GM19324 (cell line): ENCODE measurements around the gene CRADD.

Experiments
- ATAC-seq: cut with Tn5 transposase; IDR thresholded peaks from one replicate; pipeline ENCODE4 v1.9.1; 2021; ENCODE audit warnings: mild to moderate bottlenecking, moderate library complexity; ENCODE audit not compliant: unreplicated experiment, low FRiP score

CRADD gene

DNA sequence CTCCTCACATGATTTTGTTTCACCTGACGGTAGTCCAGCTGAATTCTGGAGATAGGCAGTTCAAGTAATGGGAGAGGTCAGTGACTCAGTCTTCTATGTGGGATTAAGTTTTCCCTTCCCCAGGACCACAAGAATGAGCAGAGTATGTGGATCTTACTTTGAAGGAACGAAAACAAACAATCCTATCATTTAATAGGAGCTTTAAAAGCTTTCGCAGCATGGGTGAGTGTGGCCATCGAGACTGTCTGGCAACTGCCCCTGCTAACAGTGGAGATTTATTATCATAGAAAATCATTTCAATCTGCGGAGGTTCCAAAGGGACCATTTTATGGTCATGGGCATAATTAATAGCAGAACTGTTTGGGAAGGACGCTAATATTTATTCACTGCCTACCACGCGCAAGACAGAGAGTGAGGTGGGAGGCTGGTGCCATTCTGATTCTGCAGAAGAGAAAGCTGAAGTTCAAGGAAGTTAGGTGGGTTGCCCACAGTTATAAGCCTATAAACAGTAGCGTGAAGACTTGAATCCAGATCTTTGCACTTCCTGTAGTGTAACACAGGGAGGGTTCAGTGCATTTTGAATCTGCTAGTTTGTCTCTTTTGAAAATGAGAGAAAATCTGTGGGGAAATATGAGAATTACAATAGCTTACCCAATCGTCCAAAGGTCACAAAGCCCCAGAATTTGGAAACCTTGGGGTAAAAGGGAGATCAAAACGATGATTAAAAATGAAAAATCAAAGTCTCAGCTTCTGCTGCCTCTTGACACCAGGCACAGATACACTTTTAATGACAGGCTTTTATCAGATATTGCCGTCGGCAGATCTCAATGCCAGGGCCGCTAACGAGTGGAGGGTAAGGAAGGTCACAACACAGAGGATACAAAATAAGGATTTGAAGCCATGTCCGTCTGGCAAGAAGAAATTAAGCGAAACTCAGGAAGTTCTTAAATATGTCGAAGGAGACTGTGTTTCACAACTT is 209.6 kb downstream of the CRADD start:
- no peak for ATAC-seq

DNA sequence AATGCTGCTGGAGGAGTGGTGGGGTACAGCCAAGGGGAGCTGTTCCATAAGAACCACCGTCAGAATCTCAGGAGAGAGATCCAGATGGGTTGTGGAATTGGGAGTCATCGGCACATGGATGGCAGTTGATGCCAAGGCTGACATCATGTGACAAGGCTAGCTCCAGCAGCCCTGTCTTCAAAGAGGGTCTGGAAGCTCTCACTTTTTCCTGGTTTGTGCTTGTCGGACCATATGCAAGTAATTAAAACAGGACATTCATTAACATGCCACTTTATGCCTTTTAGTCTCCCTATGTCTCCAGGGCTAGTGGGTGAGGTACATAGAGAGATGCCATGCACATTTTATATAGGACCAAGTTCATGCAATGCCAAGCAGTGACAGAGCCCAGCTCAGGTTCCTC is 211.8 kb downstream of the CRADD start:
- ATAC-seq: no peak

DNA sequence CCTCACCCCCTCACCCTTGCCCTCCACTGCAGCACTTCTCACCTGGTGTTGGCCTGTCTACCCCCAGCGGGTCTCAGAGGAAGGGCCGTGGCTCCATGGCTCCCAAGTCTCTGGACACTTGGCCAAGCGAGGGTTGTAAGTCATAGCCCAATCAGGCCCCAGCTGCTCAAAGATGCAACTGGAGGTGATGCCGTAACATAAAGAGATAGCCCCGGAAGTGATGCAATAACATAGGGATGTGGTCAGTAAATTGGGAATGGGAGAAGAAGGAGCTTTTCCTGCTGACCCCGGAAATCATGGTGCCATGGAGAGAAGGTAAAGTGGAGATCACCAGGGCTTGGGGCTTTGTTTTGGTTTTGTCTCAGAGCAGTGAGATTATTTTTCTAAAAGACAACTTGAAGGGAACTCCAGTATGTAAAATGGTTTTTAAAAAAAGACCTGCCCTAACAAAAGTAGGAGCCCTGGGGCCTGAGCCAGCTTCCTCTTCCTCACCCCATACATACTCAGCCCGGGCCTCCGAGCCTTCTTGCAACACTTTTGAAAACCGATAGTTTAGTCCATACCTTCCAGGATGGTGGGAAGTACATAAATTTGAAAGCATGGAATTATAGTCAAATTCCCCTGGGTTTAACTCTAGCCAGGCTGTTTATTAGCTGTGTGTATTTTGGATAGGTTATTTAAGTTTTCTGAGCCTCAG is 212.5 kb downstream of the CRADD start:
- no peak for ATAC-seq

DNA sequence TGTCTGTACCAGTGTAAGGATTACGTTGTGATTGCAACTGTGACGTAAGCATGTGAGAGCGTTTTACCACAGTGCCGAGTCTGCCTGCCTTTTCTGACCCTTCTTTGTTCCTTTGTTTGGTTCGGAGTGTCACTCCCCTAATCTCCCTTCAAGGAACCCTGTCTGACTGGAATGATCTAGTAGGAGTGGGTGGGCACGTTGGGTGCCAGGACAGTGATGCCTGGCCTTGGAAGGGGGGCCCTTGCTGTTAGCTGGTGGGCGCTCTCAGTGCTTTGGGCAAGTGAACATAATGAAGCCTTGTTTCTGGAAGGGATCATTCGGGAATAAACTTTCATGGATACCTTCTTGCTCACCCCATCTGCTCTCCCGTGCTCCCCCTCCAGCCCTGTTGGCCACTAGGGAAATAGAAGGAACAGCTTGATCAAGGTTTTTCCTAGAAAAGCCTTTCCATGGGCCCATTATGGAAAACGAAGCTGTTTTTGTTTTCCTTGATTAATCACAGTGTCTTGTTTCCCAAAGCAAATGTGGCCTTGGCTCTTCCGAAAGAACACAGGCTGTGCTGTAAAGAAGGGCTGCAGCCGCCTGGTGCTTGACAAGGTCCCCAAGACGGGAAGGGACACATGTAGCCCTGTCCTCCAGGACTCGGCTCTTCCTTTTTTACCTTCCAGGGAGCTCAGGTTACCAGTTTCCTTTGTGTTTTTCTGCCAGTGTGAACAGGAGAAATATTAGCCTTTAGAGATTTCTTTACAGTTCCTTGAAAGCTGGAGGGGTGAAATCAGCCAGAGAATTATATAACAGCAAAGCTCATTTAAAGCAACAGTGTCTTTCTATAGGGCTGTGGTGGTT is 215.5 kb downstream of the CRADD start:
- ATAC-seq: no peak

DNA sequence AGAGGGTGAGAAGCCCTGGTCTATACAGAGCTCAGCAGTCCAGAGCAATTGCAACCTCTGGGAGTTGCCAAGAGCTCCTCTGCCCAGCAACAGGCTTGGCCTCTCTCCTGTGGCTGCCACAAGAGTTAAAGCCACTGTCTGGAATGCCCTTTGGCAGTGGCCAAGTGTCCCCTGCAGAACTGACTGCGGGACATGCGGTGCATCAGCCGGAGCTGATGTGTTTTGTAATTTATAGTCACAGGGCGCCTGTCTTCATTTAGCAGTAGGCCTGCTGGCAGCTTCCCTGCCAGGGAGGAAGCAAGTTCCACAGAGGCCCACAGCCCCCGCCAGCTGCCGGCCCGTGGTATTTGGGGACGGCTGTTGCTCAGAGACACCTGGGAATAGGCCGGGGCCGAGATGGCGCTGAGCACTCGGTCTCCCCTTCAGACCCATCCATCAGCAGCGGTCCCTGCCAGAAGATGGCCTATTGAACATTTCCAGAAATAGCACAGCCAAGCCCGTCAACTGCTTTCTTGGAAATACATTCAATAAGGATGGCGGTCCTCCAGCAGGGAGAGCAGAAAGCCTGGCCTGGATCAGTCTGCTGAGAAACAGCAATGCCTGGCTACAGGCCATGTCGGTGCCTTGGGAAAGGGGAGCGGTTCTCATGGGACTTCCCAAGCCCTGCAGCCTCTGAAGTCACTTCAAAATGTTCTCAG is 217.4 kb downstream of the CRADD start:
- no peak for ATAC-seq

DNA sequence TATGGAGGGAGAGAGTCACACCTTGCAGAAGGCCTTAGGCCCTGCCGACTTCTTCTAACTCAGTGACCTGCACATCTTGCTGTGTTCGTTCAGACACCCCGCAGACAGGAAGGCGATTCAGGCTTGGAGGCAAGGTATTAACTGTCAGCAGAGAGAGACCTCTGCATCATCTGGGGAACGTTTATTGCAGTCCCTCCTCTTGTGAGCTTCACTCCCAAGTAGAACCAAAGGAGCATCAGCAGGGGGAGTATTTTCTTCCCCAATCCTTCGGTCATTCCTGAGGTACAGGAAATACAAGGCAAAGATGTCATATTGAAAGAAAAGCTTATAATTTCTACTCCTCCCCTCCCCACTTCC is 217.9 kb downstream of the CRADD start:
- no peak for ATAC-seq

DNA sequence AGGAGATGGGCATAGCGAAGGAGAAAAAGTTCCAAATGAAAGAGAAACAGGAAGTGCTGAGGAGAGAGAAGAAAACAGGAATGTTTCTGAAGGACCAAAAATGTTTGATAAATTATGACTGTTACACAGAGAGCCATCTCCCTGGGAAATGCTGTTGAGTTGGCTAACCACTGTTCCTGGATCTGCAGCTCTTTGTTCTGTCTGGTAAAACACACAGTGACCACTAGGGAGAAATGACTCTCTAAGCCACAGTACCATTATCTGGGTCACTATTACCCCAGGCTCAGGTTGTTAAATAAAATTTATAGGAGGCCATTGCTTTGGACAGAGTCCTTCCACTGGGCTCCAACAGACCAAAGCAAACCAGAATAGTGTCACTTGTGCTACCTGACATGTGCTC is 219.3 kb downstream of the CRADD start:
- ATAC-seq: no peak

DNA sequence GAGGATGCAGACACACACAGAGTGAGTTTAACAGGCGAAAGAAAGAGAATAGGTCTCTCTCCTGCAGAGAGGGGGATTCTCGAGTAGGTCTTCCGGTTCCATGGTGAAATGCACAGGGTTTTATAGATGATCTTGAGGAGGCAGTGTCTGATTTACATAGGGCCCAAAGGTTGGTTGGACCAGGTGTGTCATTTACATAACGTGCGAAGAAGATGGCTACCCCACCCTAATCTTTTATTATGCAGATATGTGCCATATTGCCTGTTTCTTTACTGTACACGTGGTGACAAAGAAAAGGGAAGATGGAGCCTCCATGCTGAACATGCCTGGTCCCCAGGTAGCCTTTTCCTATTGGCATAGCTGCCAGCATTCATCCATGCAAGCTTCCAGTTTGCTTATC is 219.8 kb downstream of the CRADD start:
- no peak for ATAC-seq

DNA sequence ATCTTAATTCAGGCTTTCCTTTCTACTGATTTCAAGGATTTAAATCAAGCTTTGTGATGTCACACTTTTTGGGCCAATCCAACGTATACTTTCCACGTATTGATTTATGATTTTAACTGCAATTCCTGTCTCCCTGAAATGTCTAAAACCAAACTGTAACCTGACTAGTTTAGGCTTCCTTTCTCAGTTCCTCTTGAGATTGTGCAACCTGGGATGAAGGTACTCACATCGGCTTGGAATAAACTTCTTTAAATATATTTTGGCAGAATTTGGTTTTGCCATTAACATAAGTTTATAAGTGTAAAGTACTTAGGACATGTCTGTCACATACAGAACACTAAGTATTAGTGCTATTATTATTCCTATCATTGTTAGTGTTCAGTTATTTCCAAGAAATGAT is 224.6 kb downstream of the CRADD start:
- ATAC-seq: no peak

DNA sequence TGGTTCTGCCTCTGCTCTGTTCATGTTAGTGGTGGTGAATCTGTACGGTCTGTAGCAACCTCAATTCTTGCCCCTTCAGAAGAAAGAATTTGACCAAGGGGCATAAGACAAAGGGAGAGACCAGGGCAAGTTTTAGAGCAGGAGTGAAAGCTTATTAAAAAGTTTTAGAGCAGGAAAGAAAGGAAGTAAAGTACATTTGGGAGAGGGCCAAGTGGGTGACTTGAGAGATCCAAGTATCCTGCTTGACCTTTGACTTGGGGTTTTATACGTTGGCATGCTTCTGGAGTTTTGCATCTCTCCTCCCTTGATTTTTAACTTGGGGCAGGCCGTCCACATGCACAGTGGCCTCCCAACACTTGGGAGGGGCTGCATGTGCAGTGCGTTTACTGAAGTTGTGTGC is 225.0 kb downstream of the CRADD start:
- ATAC-seq: no peak

DNA sequence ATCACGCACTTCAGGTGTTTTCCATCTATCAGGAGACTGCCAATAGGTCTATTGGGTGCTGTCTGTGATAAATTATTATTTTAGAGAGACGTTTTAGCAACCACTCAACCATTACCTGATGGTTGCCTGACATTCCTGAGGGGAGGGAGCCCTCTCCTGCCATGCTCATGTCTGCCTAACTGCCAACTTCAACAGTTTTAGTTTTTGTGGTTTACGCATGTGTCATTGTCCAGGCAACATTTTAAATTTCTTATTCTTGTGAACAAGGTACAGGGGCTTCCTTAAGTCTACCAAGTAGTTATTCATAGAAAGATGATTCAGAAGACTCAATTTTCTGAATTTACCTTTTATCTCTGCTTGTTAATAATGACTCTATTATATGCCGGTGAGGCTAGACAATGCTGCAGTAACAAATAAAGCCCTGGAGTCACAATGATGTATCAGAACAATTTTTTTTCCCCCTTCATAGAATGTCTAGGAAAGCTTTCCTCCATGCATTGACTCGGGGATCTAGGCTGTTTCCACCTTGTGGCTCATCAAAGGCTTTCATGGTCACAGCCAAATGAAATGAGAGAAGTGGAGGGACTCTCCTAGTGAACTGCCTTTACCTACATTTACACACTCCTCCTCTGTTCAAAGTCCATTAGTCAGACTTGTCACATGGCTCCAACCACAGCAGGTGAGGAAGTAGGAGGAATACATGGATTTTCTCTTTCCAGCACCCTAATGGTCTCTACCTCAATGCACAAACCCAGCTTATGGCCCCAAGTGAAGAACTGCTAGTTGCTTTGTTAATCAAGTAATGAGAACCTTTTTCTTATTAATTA is 225.8 kb downstream of the CRADD start:
- no peak for ATAC-seq

DNA sequence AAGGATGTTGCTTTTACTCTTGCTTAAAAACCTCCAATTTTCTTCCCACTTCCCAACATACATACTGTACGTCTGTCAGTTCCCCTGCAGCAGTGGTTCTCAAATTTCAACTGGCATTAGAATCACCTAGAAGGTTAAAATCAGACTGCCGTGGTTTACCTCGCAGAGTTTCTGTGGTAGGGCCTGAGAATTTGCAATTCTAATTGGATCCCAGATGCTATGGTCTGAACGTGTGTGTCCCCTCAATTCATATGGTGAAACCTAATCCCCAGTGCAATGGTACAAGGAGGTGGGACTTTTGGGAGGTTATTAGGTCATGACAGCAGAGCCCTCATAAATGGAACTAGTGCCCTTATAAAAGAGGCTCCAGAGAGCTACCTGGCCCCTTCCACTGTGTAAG is 226.9 kb downstream of the CRADD start:
- ATAC-seq: no peak

DNA sequence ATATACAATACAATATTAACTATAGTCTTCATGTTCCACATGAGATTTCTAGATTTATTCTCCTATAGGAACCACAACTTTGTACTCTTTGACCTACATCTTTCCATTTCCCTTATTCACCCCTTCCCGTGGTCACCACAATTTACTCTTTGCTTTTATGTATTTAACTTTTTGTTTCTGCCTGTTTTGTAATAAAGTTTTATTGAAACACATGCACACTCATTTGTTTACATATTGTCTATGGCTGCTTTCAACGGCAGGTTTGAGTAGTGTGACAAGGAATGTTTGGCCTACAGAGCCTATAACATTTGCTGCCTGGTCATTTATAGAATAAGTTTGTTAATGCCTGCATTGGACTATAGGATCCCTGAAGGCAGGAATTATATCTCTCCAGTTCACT is 231.1 kb downstream of the CRADD start:
- no peak for ATAC-seq

DNA sequence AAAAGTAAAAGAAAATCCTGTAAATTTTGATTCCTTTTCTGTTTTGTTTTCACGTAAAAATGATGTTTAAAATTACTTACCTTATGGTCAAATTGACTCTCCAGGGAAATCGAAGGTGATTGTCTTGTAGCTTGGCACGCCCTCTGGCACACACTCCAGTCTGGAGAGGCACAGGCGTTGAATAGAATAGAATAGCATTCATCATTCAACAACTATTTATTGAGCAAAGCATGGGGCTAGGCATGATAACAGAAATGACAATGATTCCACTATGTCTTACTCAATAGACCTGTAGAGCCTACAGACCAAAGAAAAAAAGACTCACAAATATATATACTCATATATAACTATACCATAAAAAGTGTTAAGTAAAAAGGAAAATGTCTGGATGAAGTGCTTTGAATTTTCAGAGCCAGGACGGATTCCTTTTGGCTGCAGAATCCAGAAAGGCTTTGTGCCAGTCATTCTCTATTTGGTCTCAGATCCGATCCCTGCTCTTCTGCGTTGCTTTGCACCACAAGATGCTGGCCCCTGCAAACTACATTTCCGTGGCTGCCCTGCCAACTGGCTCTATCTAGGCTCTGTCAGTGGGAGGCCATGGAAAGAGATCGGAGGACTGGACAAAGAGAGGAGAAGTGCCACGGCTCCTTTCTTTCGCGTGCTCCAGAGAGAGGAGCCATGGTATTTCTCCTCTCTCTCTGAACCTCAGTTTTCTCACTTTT is 231.8 kb downstream of the CRADD start:
- no peak for ATAC-seq

DNA sequence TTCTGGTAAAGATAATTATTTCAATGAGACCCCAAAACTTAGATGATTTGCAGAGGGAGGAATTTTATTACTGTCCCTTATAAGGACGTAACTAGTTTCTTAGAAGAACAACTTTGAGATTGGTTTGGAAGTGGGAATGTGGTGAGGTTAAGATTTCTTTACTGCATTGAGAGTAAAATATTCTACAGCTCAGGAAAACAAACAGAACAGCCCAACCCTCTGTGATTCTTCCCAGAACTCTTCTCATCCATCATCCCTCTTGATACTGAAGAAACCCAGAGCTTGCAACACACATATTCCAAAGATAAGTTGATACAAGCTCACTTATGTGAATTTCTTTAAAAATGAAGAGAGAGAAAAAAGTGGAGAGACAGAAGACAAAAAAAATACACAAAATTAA is 234.2 kb downstream of the CRADD start:
- ATAC-seq: no peak

DNA sequence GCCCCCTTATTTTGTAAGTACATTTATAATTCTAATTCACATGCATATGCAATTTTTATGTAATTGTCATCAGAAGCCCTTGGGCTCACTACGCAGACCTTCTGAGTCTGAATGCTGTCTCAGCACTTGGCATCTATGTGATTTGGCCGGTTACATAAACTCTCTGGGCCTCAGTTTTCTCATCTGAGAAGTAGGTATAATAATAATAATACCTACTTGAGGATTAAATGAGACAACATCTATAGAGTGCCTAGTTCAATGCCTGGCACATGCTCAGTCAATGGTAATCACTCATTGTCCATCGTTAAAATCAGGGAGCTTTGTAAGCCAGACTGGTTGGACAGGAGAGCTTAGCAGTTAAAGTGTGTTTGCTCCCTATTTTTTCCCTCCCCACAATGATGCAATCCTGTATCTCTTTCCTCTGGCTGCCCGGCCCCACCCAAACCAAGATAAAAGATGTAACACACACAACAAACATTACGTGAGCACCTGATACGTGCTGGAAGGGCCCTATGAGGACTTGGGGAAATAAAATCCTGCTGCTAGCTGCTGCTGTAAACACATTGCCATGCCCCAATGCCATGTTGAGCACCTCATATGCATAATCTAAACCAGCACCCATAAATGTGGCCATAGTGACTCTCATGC is 235.0 kb downstream of the CRADD start:
- ATAC-seq: no peak

DNA sequence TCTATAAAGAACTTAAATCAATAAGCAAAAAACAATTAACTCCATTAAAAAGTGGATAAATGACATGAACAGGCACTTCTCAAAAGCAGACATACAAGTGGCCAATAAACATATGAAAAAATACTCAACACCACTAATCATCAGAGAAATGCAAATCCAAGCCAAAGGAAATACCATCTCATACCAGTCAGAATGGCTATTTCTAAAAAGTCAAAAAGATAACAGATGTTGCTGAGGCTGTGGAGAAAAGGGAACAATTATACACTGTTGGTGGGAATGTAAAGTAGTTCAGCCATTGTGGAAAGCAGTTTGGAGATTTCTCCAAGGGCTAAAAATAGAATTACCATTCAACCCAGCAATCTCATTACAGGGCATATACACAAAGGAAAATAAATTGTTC is 236.7 kb downstream of the CRADD start:
- no peak for ATAC-seq

DNA sequence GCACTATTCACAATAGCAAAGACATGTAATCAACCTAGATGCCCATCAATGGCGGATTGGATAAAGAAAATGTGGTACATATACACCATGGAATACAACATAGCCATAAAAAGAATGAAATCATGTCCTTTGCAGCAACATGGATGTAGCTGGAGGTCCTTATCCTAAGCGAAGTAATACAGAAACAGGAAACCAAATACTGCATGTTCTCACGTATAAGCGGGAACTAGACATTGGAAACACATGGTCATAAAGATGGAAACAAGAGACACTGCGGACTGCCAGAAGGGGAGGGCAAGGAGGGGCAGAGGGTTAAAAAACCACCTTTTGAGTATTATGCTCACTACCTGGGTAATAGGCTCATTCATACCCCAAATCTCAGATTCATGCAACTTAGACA is 237.1 kb downstream of the CRADD start:
- ATAC-seq: no peak
